Stimulated activated CD4-positive, alpha-beta T cell treated with anti-CD3 and anti-CD28 coated beads, Interleukin-1b, Interleukin-23, amount 100 ng/mL, for 1 hour (primary cell): Measurements from ENCODE around the gene RAB11FIP5.
"Not testable (repeated sequence)": the region's sequence is repeated elsewhere in the genome, so short reads cannot be mapped to it uniquely, and the experiment has no call there.

Source experiments
- DNase-seq, 2 donors: peaks; one replicate each; pipeline ENCODE4 v3.0.0-alpha.2; 2020; ENCODE audit warnings: low read depth in 2 of 2

The RAB11FIP5 gene

GRCh38 chr2:73069855-73070642, 42.7 kb downstream of the RAB11FIP5 start:
- no peak for DNase-seq

GRCh38 chr2:73069041-73069854, 43.5 kb downstream of the RAB11FIP5 start:
- no peak for DNase-seq

- DNase-seq = no peak
Measured at GRCh38 chr2:73068147-73068546, 44.6 kb downstream of the RAB11FIP5 start.

GRCh38 chr2:73067043-73067442, 45.7 kb downstream of the RAB11FIP5 start:
- DNase-seq = no peak

DNA sequence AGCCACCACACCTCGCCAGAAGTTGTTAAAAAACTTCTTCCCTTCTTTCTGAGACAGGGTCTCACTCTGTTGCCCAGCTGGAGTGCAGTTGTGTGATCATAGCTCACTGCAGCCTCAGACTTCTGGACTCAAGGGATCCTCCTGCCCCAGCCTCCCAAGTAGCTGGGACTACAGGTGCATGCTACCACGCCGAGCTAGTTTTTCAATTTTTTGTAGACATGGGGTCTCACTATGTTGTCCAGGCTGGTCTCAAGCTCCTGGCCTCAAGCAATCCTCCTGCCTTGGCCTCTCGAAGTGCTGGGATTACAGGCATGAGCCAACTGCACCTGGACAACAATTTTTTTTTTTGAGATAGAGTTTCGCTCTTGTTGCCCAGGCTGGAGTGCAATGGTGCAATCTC, 47.7 kb downstream of the RAB11FIP5 start:
- not testable (repeated sequence) for DNase-seq

- no peak for DNase-seq
Measured at GRCh38 chr2:73063909-73064875, 48.6 kb downstream of the RAB11FIP5 start.

- no peak for DNase-seq
Measured at GRCh38 chr2:73063472-73063871, 49.3 kb downstream of the RAB11FIP5 start.

DNA sequence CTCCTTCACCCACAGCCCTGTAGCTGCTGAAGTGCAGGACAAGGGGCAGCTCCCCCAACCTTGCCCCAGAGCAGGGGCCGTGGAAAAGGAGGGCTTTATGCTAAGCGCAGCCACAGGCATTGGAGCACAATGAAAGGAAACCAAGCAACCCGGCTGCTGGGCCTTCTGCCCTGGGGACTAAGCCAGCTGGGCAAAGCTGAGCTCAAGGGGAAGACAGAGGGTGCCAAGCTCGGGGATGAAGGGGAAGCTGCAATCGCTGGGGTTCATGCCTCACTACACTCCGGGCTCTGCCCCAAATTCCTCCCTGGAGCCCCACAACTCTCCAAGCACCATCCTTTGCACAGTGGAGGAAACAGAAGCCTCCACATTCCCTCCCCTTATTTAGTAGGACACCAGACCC, 53.6 kb downstream of the RAB11FIP5 start:
- DNase-seq = no peak

- DNase-seq = no peak
Measured at GRCh38 chr2:73054980-73055379, 57.8 kb downstream of the RAB11FIP5 start.

DNA sequence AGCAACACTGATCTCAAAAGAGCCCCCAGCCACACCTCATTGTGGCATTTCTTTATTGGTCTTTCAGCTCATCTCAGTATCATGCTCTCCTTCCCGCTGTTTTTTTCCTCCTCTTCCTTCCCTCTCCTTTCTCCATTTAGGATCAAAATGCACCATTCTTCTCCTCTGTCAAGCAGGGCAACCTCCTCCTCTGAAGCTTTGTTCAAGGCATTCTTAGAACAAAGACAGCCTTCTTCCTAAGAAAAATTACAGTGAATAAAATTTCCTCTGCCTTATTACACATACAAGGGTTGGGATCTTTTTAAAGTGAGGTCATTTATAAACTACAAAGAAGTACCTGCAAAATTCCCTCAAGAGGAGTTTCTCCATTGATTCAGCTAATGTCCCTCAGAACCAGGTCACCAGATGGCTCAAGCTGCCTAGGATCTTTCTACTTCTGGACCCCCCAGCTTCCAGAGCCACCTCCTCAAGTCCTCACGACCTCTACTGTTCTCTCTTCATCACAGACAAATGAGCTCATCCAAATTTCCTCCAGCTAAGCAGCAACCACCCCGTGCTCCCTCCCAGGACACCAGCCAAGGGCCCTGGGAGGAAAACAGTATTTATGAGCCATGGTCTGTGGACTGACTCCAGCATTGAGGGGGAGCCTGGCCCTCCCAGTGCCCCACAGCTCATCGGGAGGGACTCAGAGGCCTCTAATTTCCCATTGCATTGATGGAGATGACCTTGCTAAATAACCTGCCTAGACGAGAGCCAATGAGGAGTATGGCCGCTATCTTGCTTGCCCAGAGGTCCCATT, 59.2 kb downstream of the RAB11FIP5 start:
- DNase-seq = no peak

DNA sequence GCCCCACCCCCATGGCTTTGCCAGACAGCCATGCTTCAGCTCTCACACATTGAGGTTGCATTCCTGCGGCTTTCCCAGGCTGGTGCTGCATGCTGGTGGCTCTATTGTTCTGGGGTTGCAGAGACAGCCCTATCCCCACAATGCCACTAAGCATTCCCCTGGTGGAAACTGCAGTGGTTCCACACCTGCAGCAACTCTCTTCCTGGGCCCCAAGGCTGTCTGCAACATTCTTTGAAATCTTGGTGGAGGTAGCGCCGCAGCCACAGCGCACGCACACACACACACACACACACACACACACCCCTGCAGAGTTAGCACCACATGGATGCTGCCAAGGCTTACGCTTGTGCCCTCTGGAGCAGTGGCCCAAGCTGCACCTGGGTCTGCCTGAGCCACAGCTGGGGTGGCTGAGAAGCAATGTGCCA, 62.6 kb downstream of the RAB11FIP5 start:
- DNase-seq = no peak

- DNase-seq = no peak
Measured at GRCh38 chr2:73043929-73044832, 68.6 kb downstream of the RAB11FIP5 start.

GRCh38 chr2:73043276-73043675, 69.5 kb downstream of the RAB11FIP5 start:
- no peak for DNase-seq

DNA sequence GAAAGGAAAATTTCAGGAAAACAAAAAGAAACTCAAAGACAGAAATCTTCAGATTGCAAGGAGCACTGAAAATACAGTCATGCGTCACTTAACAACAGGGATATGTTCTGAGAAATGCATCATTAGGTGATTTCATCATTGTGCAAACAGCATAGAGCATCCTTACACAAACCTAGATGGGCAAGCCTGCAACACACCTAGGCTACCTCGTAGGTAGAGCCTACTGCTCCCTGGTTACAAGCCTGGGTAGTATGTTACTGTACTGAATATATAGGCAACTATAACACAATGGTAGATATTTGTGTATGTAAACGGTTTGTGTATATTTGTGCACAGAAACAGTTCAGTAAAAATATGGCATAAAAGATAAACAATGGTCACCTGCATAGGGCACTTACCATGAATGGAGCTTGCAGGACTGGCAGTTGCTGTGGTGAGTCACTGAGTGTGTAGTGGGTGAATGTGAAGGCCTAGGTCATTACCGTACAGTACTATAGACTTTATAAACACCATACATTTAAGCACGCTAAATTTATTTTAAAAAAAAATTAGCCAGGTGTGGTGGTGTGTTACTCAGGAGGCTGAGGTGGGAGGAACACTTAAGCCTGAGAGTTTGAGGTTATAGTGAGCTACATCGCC, 74.7 kb downstream of the RAB11FIP5 start:
- DNase-seq = no peak

DNA sequence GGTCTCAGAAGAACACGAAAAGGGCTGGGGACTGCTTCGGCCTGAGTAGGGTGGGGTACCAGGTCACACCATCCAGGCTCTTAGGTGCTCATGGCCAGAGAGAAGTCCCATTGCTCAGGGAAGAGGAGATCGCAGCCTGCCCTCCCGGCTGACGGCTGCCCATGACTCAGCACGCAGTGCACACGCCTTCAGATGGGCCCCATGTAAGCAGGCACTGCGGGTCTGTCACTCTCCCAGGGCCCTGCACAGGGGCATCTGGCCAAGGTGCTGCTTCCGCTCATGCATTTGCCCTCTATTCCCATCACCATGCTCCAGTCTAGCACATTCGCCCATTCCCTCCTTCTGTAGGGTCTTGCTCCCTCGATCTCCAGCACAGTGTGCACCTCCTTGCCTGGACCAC, 76.0 kb downstream of the RAB11FIP5 start:
- DNase-seq = no peak

DNA sequence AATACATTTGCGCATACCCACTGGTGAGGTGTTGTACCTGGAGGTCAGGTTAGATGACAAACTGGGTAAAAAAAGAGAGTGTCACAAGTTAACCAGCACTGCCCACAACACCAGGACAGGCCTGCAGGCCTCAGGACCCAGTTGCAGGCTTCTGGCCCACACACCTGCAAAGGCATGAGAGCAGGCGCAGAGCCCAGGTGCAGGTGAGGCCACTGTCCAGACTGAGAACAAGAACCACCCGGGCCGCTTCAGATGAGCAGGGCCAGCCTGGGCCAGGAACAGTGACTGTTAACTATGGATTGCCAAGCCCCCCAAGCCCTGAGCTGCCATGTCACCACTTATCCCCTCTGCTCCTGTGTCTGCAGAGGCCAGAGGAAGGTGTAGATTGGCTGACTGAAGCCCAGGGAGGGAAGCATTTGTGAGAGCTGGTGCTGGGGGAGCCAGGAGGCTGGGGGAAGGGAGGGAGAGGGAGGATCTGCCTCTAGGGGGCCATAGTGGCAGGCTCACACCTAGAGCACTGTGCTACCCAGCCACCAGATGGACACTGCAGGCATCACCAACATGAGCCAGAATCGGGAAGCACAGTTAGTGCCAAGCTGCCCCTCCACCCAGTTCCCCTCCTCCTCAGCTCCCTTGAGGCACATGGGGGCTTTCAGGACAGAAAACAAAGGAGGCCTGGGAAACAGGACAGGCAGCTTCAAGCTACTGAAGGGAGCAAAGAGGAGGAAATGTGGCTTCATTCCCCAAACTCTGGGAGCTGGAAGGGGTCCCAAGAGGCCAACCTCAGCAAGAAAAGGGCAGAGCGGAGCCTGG, 76.6 kb downstream of the RAB11FIP5 start:
- no peak for DNase-seq

DNA sequence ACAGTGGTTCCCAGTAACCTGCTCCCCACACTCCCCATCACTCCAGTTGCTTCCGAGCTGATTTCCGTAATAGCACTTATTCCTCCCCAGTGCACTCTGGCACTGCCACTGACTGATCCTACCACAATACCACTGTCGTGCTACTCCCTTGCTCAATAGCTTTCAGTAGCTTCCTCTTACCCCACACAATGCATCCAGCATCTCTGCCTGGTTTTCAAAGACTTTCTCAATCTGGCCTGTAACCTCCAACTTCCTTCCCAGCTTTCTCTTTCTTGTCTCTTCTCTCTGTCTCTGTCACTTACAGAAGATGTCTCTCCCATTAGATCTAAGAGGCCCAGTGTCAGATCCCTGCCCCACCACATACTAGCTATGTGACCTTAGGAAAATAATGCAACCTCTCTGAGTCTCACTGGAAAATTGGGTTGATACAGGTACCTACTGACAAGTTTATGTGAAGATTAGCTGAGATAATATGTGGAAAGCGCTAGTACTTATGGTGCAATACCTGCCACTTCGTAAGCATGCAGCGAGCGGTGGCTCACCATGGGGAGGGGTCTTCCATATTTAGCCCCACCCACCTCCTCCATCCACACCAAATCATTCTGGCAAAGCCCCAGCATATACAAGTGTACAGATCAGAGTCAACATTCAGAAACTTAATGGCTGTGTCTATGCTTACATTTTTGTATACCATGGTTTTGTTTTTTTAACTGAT, 77.9 kb downstream of the RAB11FIP5 start:
- no peak for DNase-seq
